HG03196 (cell line): Measurements from ENCODE around the gene STX8.

ENCODE experiments used
- ATAC-seq: cut with Tn5 transposase; IDR thresholded peaks from one replicate; pipeline ENCODE4 v1.9.1; 2021; ENCODE audit not compliant: unreplicated experiment

The STX8 gene

GRCh38 chr17:9242983-9243382 lies 332.6 kb downstream of the STX8 start:
- ATAC-seq, result no peak

- ATAC-seq, result no peak
Observed at GRCh38 chr17:9242497-9242881, 333.1 kb downstream of the STX8 start.

GRCh38 chr17:9241774-9242496 lies 333.7 kb downstream of the STX8 start:
- ATAC-seq, result no peak

GRCh38 chr17:9241371-9241712 lies 334.3 kb downstream of the STX8 start:
- no peak for ATAC-seq

- ATAC-seq, result no peak
Observed at GRCh38 chr17:9240659-9241370, 334.8 kb downstream of the STX8 start.

GRCh38 chr17:9239793-9240658 lies 335.6 kb downstream of the STX8 start:
- ATAC-seq, result no peak

GRCh38 chr17:9239246-9239792 lies 336.3 kb downstream of the STX8 start:
- ATAC-seq, result no peak

- no peak for ATAC-seq
Observed at GRCh38 chr17:9238340-9239245, 337.0 kb downstream of the STX8 start.

- no peak for ATAC-seq
Observed at GRCh38 chr17:9237661-9238301, 337.8 kb downstream of the STX8 start.

GRCh38 chr17:9237053-9237410 lies 338.6 kb downstream of the STX8 start:
- no peak for ATAC-seq

GRCh38 chr17:9236286-9237052 lies 339.2 kb downstream of the STX8 start:
- ATAC-seq, result no peak

- ATAC-seq, result no peak
Observed at GRCh38 chr17:9235346-9235745, 340.3 kb downstream of the STX8 start.

GRCh38 chr17:9234389-9234945 lies 341.2 kb downstream of the STX8 start:
- ATAC-seq, result no peak

GRCh38 chr17:9233761-9234160 lies 341.9 kb downstream of the STX8 start:
- ATAC-seq, result no peak

GRCh38 chr17:9233271-9233599 lies 342.4 kb downstream of the STX8 start:
- no peak for ATAC-seq

GRCh38 chr17:9232591-9233270 lies 342.9 kb downstream of the STX8 start:
- ATAC-seq, result no peak

- no peak for ATAC-seq
Observed at GRCh38 chr17:9232155-9232475, 343.5 kb downstream of the STX8 start.

- ATAC-seq, result no peak
Observed at GRCh38 chr17:9231449-9232154, 344.0 kb downstream of the STX8 start.
